Effector CD4-positive, alpha-beta T cell (primary cell): ENCODE data around the gene AVPR1A. TPM values are rescaled to one million over a fixed set of nuclear protein-coding genes. Genes with fewer than 3 reads are reported as not detected.
"Not testable (repeated sequence)": the region's sequence is repeated elsewhere in the genome, so short reads cannot be mapped to it uniquely, and the experiment has no call there.

Source experiments
- DNase-seq: peaks from one replicate; pipeline ENCODE4 v3.0.0-alpha.2; 2020
- total RNA-seq: gene quantifications from one replicate; lab custom pipeline; 2026; lab: John Stamatoyannopoulos, UW

Gene AVPR1A
- total RNA-seq = not detected

DNA sequence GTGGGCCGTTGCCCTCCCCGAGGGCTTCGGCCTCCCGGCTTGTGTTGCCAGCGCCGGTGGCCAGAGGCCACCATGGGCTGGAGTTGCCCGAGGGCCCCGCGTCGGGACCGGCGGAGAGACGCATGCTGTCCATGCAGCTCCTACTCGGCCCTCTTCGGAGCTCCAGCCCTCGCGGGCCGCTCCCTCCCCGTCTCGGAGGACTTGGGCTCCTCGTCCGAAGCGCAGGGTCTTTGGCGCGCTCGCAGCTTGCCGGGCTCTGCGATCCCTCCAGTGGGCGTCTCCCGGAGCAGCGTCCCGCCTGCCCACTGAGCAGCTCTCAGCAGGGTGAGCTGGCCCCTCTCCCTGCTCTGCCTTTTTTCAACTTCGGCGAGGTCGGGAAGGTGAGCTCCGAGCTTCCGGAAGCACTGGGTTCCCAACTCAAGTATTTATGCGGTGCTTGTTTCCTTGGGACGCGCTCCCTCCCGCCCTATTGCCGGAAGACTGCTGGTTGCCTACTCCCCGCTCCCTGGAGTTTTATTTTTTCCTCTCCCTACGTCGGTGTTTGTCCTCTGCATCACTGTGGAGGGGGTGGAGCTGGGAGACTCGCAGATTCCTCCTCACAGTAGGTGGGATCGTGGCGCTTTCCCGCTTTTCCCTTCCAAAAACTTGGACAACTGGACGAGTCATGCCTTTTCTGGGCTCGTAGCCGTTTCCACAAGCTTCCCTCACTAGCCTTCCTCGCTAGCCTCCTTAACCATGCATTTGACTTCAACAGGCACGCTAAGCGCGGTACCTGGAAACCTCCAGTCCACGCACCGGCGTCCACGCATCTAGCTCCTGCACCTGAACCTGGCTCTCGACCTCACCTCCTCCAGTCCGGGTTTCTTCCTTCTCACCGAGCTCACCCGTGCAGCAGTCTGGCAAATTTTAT, at the start of gene AVPR1A:
TSS of gene AVPR1A (minus strand) at position 489 of the 910 bp plus-strand sequence. CDS start at position 124, 365 bp downstream.
- DNase-seq = no peak

DNA sequence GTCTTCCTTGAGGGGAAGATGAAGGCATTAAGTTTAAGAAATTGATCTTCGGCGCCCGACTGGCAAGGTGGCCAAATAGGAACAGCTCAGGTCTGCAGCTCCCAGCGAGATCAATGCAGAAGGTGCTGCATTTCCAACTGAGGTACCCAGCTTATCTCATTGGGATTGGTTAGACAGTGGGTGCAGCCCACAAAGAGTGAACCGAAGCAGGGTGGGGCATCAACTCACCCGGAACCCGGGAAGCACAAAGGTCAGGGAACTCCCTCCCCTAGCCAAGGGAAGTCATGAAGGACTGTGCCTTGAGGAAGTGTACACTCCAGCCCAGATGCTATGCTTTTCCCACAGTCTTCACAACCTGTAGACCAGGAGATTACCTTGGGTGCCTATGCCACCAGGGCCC, 45.2 kb upstream of the AVPR1A start:
- DNase-seq = no peak

DNA sequence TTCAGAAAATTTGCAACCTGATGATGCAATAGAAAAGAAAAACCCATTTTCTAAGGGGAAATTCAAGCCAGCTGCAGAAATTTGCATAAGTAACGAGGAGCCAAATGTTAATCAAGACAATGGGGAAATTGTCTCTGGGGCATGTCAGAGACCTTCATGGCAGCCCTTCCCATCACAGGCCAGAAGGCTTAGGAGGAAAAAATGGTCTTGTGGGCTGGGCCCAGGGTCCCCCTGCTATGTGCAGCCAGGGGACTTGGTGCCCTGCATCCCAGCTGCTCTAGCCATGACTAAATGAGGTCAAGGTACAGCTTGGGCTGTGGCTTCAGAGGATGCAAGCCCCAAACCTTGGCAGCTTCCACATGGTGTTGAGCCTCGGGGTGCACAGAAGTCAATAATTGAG, 28.2 kb upstream of the AVPR1A start:
- no peak for DNase-seq

DNA sequence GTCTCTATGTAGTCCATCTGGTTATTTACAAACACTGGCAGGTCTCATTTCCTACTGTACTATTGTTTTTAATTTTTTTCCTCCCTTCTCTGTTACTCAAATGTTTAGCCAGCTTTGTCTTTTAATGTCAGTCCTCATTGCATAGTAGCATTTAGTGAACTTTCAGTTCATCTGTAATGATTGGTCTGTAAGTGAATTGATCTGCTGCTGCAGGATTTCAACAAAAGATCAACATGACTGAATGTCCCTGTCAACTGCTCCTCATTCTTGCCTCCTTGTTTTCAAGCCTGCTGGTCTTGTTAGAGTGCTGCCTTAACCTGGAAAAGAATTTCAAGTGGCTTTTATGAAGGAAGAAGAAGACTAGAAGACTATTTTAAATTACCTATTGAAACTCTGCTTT, 19.3 kb upstream of the AVPR1A start:
- DNase-seq = no peak

DNA sequence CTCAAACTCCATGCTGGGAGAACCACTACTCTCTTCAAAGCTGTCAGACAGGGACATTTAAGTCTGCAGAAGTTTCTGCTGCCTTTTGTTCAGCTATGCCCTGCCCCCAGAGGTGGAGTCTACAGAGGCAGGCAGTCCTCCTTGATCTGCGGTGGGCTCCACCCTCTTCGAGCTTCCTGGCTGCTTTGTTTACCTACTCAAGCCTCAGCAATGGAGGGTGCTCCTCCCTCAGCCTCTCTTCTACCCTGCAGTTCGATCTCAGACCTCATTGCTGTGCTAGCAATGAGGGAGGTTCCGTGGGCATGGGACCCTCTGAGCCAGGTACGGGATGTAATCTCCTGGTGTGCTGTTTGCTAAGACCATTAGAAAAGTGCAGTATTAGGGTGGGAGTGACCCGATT, 16.7 kb upstream of the AVPR1A start:
- DNase-seq = not testable (repeated sequence)

DNA sequence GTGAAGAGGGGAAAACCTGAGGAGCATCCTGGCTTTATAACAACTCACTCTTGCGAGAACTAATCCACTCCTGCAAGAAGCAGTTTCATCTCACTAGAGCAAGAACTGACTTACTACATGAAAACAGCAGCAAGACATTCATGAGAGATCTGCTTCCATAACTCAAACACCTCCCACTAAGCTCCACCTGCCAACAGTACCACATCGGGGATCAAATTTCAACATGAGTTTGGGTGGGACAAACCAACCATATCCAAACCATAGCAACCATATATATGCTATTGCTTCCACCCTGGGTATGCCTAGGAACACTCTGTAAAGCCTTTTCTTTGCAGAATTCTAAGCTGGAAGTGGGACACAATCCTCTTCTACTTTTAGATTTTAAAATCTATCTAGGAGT, 13.9 kb upstream of the AVPR1A start:
- DNase-seq = no peak

DNA sequence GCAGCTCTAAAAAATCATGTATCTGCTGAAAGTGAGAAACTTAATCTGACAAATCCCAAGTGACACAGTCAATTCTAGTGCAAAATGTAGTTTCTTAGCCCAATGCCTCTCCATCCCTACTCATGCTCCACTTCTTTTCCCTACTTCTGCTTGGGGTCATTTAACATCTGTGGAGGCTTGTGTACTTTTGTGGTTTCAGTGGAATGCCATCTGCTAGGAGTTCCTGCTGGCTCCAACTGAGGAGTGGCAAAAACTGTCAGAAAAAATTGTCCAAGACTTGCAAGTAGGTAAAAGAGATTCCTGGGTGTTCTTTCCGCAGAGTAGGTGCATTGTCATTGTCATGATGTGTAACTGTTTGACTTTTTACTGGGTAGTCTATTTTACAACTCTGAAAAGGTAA, 12.5 kb upstream of the AVPR1A start:
- no peak for DNase-seq

DNA sequence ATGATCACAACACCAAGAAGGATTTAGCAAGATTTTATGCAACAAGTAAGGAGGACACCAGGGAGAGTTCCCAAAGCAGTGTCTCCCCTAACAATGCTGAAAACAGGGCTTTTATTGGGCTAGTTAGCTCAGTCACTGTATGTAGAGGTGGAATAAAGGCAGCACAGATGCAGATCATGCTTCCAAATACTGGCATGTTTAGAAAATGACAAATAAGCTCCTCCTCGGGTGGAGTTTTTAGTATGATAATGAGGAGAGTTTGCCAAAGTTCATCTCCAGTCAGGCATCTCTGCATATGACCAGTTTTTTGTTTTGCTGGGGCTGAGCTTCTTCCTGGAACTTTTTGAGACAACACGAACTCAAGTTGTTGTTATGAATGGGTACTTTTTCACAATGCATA, 4.4 kb upstream of the AVPR1A start:
- DNase-seq = no peak

DNA sequence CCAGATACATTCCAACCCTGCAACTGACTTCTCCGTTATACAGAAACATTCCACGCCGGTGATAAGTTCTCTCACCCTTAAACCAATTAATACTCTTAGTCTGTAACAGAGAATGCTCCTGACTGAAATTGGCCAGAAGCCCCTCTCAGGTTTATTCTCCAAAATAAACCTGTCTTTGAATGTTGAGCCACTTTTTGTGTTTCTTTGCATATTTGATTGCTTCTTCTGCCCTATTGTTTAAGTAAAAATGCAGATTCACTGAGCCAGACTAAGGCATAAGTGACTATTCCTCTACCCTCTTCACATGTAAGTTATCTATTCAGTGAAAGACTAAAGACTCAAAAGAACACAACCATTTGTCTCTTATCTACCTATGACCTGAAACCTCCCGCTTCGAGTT, 3.6 kb upstream of the AVPR1A start:
- no peak for DNase-seq

DNA sequence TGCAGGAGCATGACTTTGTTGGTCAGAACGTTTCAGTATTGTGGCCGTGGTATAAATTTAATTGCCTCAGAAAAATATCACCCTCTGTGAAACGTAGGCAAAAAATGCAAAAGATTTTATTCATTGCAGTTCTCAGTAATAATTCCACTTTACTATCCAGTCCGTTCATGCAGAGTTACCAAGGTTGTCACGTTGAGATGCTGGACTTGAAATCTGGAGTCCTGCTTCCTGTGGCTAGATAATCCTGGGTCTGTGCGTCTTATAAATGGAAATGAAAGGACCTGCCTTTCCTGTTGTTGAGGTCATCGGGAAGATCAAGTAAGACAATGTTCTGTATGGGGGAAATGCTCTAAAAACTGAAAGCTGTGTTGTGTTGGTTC, 1.3 kb upstream of the AVPR1A start:
- DNase-seq = no peak

DNA sequence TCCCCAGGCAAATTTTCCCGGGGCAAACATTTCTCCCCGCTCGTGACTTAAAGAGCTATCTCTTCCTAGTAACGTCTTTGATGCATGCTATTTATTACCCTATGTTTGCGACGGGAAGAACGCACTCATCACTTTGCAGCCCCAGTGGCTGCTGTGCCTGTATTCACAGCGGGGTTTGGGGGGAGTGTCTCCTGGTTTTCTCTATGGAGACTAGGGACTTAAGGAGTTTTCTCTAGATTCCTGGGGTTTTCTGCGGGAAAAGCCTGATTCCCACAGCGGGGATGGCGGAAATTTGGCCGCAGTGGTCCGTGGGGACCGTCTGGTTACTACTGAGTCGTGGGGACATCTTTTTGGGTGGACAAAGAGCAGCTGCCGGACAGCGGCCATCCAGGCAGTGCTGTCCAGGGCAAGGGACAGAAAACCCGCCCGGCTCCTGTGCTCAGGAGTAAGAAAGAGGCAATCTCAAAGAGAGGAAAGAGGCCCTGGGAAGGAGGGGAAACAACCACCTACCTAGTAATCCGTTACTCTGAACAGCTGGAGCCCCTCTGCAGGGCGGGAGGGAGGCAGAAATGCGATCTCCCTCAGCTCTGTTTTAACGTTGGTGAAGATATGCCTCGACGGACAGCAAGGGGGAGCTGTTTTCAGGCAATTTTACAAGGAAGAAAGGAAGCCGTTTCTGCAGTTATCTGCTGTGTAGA, 771 bp upstream of the AVPR1A start:
- no peak for DNase-seq

DNA sequence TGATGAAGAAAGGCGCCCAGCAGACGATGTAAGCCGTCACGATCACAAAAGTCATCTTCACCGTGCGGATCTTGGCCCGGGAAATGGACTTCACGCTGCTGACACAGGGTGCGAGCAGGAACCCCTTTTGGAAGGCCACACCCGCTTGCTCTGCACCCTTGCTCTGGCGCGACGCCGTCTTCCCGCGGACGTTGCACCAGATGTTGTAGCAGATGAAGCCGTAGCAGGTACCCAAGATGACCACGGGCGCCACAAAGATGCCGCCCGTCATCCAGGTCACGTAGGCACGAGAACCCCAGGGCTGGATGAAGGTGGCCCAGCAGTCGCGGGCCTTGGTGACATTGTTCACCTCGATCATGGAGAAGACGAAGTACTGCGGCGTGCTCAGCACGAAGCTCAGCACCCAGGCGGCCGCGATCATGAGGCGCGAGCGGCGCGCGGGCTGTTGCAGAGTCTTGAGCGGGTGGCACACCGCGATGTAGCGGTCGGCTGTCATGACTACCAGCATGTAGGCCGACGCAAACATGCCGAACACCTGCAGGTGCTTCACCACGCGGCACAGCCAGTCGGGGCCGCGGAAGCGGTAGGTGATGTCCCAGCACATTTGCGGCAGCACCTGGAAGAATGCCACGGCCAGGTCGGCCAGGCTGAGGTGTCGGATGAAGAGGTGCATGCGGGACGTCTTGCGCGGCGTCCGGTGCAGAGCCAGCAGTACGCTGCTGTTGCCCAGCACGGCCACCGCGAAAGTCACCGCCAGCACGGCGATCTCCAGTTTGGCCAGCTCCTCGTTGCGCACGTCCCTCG, 890 bp downstream of the AVPR1A start:
- DNase-seq = no peak

DNA sequence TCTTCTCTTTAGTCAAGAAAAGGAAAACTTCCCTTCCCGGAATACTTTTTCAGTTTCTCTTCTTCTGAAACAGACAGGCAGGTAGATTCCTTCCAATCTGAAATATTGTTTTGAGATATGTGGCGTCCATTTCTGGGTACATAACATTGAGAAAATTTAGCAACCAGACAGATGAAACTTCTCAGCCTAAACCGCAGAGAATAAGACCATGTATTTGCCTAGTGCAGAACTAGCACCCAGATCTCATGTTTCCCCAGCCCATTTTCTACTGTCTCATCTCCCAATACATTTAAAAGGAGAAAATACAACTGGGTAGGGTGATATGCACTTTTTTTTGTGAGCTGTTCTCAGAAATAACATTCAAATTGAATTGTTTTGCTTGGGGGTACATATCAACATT, 6.4 kb downstream of the AVPR1A start:
- no peak for DNase-seq

DNA sequence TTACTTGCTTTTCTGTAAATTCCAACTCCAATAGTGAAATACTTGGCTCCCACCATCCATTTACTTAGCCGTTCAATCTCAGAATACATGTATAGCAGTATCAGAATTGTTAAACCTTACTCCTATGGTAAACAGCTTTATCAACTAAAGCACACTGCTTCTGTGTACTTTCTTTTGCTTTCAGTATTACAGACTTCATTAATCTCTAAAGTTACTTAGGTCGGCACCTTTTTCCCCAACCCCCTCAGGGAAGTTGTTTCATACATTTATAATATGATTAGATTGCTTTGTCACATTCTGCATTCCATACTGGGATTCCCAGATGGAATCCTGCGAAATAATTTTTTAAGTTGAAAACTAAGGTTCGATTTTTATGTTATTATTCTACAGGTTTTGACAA, 12.5 kb downstream of the AVPR1A start:
- DNase-seq = no peak

DNA sequence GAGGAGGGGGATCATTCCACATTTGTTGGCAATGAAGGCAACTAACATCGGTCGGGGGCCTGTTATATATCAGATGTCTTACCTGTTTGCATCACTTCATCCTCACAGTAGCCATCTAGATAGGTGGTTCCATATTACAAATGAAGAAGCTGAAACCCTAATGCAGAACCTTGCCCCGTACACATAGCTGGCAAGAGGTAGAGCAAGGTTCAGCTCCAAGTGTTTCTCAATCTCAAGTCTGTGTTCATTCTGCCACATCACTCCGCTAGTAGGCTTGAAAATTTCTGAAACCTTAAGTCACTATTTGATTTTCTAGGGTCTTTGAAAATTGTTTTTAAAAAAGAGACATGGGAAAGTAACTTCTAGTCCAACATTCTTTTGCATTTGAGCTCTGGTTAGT, 17.0 kb downstream of the AVPR1A start:
- DNase-seq = no peak

DNA sequence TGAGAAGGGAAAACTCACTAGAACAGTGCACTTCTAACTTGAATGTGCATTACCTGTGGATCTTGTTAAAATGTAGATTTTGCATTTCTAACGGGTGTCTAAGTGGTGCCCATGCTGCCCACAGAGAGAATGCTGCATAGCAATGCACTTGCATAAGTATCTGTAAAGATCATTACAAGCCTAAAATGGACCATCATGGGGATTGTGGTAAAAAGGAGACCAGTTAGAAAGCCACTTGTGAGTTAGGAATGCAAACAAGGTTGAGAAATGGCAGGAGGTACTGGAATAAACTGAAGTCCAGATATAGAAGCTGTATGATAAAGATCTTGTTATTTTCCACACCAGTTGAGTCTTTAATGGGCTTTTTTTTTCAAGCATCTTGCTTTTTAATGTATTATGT, 18.8 kb downstream of the AVPR1A start:
- DNase-seq = no peak

DNA sequence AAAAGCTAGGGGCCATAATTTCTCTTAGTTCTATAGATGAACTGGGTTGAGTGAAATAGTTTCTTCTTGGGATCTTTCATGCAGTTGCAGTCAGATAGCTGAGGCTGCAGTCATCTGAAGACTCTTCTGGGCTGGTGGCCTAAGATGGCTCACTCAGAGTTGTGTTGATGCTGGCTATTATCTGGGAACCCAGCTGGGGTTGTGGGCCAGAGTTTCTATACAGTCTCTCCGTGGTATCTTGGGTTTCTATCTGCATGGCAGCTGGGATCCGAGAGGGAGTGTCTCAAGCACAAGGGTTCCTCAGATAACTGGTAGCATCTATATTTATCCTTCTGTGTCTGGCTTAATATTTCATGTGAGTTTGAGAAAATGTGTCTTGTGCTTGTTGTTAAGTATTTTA, 21.1 kb downstream of the AVPR1A start:
- no peak for DNase-seq

DNA sequence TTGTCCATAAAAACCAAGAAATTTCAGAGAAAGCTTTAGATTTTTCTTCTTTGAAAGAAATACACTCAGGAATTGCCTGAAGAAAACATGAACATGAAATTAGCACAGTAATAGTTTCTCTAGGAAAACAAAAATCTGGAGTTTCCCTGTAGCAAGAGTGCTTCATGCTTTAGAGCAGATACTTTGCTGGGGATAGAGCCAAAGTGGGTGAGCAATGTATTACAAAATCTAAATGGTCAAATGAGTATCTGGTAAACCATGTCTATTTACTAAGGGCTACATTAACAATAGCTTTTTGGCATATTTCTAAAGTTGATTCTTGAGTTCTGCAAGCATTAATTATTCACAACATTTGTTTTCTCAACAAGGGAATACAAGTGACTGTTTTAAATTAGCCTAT, 26.2 kb downstream of the AVPR1A start:
- no peak for DNase-seq

DNA sequence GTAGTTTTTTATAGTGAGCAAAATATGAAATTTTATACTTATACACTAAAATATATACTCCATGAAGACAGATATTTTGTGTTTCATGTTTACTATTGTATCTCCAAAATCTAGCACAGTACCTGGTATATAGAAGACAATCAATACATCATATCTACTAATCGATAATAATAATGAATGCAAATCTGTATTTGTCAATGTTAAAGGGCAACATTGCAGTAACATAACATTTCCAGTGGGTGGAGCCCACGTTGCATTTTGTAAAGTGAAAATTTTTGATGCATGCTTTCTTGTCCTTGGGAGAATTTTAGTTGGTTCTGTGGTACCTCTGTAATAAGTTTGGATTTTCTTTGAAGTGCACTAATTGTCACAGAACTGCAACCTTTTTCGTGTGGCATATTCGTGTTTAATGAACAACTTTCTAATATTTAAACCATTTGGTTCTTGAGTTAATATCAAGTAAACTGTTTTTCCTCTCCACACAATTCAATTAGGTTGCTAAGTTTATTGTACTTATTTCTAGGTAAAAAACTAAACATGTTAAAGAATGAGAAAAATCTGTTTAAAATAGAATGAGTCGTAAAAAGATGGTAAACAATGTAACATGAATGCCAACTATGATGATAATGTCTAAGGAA, 47.4 kb downstream of the AVPR1A start:
- no peak for DNase-seq

DNA sequence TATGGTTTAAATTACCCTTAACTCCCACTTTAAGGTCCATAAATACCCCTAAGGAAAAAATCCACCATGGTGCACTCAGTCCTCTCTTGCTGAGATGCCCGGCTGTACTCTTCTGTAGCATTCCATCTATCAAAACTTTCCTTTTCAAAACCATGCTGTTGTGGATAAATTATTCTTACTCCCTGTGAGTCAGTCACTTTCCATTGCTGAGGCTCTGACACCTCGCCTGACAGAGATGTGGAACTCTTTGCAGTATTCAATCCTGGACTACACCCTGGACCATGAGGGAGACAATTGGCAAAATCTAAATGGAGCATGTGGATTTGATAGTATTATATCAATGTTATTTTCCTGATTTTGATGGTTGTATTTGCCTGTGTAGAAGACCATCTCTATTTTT, 49.1 kb downstream of the AVPR1A start:
- DNase-seq = no peak

DNA sequence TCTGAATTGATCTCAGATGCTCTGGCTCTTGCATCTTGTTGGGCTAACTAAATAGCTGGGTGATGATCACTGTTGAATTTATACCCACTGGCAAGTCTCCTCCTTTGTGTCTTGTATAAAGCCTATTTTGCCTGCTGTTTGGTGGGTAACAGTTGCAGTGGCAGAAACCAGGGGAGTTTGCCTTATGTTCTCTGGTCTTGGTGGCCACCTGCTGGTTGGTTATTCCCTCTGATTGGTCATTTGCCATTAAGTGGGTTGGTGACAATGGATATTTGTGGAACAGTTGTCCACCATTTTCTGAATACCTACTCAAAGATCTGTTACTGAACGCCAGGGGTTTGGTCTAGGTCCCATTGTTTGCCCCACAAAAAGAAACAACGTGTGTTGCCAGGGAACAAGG, 52.1 kb downstream of the AVPR1A start:
- DNase-seq = no peak

DNA sequence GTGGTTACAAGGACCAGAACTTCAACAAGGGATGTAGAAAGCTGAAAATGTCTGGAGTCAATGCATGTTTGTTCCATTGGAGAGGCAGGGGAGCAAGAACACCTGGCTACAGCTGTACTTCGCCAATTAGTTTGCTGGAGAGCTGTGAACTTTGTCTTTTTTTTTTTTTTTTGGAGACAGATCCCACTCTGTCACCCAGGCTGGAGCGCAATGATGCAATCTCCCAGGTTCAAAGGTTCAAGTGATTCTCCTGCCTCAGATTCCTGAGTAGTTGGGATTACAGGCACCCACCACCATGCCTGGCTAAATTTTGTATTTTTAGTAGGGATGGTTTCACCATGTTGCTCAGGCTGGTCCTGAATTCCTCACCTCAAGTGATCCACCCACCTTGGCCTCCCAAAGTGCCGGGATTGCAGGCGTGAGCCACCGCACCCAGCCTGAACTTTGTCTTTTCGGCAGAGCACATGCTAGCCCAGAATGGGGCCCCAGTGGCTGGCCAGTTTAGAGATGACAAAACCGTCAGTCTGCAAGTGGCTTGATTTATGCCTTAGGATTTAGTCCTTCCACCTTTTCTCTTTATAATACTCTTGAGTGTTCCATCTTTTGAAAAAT, 55.5 kb downstream of the AVPR1A start:
- no peak for DNase-seq

DNA sequence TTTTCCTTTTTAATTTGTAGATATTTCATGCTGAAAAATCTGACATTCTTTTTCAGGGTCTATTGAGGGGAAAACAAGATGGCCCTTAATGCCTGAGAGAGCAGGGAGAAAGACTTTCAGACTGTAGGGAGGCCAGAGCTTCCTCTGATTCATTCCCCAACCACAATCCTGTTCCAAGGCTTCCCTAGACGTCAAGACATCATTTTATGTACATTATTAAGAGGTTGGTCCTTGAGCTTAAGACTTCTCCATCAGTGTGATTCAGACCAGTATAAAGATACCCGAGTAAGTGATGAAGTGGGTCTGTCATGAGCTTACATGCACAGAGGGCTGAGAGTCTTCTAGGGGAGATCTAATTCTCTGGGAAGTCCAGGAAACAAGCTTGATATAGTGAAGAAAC, 57.3 kb downstream of the AVPR1A start:
- DNase-seq = no peak
